ENCODE data around the gene PI4KA.

Gene PI4KA

DNA sequence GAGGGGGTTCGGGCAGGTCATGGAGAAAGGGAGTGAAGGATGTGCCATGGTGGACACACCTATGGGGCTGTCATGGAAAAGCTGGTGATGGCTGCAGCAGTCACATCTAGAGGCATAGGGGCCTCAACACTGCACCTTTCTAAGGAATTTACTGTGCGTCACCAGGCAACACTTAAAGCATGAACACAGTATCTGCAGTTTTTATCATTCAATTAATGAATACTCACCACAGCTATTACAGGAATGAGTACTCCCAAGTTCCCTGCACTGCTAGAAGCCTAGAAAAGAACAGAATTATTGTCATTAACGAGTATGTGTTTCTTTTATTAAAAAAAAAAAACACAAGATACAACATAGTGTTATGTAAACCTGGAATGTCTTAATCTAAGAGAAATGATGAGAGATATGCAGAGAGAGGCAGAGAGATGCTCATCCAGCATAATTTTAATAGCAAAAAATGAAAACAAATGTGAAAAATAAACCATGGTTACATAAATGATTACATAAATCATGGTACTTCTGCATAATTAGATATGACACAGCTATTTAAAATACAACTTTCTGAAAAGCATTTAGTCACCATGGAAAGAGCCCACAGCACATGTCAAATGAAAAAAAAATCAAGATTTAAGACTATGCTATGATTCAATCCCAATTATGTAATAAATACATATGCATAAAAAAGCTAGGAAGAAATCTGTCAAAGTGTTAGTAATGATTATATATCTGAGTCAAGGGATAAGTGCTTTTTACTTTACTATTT lies 65.5 kb downstream of the PI4KA start:
- DNase-seq (ENCODE audit: low read depth, low spot score), result no peak
- TF ChIP-seq, protein P1, sequence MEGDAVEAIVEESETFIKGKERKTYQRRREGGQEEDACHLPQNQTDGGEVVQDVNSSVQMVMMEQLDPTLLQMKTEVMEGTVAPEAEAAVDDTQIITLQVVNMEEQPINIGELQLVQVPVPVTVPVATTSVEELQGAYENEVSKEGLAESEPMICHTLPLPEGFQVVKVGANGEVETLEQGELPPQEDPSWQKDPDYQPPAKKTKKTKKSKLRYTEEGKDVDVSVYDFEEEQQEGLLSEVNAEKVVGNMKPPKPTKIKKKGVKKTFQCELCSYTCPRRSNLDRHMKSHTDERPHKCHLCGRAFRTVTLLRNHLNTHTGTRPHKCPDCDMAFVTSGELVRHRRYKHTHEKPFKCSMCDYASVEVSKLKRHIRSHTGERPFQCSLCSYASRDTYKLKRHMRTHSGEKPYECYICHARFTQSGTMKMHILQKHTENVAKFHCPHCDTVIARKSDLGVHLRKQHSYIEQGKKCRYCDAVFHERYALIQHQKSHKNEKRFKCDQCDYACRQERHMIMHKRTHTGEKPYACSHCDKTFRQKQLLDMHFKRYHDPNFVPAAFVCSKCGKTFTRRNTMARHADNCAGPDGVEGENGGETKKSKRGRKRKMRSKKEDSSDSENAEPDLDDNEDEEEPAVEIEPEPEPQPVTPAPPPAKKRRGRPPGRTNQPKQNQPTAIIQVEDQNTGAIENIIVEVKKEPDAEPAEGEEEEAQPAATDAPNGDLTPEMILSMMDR (IDR thresholded peaks at IDR 0.05; ENCODE audit: insufficient read depth, low read length, missing control alignments), result no peak
- ChIA-PET CTCF (interaction anchor here (1.0 to 4.9 kb wide), 4 partner anchors 10 to 44 kb away, joined by 3 to 57 read pairs (median 10); no protein-coding TSS in a partner anchor), POLR2A (no interaction called here)
- H3K4me3 ChIP-seq (ENCODE audit: low read depth, low read length), result no peak overlapping the region

DNA sequence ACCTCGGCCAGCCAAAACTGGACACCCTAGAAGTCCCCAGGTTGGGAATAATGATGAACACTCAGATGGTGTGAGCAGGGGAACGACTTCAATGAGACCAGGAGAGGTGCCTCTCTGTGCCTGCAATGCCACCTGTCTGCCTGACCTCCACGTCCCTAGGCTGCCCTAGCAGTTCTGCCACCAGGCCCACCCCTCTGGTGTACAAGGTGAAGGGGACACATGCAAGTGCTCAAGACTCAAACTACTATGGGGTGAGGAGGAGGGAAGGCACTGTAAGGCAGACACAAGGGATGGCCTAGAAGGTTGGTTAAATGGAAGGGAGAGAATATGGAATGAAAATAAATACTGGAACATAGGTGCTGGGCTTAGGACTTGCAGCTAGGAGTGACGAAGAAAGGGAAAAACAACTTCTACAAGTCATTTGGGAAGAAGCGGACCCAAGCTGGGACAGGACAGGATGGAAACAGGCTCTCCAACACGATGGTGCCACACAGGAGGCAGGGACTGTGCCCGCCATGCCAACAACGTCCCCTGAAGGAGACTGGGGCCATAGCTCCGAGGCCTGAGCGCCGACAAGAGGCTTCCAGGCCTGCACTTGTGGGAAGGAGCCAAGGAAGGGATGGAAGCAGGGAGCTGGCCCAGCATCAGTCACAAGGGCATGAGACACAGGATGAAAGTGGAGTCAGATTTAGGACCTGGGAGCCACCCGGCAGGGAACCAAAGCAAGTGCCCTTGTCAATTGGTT lies 66.2 kb downstream of the PI4KA start:
- CTCF ChIA-PET, result interaction anchor here (2.3 to 4.9 kb wide), 2 partner anchors 10 to 11 kb away, joined by 16 to 57 read pairs; no protein-coding TSS in a partner anchor
- POLR2A ChIA-PET, result no interaction called here
- TF ChIP-seq, protein P1 (IDR thresholded peaks at IDR 0.05; ENCODE audit: insufficient read depth, low read length, missing control alignments), result no peak
- no peak overlapping the region for H3K4me3 ChIP-seq (ENCODE audit: low read depth, low read length)
- DNase-seq (ENCODE audit: low read depth, low spot score), result no peak

DNA sequence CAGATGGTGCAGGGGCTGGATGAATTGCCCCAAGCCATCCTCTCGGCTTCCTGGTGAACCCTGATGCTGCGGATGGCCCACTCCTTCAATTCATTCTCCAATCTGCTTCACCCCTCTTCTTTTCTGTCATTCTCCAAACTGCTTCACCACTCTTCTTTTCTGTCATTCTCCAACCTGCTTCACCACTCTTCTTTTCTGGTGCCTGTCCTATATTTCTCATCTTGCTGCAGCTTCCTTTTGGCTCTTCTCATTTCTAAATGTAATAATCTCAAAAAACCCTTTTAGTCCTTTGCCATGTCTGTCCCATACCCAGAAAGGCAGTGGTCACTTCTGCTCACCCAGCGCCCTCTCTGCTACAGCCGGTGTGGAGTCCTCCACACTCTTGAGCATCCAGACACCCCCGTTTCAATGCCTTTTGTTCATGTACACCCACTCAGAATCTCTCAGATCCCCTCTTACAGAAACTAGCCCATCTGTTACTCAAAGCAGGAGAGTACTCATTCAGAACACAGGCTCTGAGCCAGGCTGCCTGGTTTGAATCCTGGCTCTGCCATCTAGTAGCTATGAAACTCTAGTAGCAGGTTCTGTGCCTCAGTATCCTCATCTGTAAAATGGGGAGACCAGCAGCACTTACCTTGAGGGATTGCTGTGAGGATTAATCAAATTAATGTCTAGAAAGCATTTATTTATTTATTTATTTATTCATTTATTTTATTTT lies 69.8 kb downstream of the PI4KA start:
- no peak overlapping the region for H3K4me3 ChIP-seq (ENCODE audit: low read depth, low read length)
- ChIA-PET POLR2A (no interaction called here), CTCF (interaction anchor here (1.5 kb wide), 1 partner anchor 12 kb away, joined by 5 read pairs; no protein-coding TSS in a partner anchor)
- no peak for DNase-seq (ENCODE audit: low read depth, low spot score)
- TF ChIP-seq, protein P1 (IDR thresholded peaks at IDR 0.05; ENCODE audit: insufficient read depth, low read length, missing control alignments), result no peak

DNA sequence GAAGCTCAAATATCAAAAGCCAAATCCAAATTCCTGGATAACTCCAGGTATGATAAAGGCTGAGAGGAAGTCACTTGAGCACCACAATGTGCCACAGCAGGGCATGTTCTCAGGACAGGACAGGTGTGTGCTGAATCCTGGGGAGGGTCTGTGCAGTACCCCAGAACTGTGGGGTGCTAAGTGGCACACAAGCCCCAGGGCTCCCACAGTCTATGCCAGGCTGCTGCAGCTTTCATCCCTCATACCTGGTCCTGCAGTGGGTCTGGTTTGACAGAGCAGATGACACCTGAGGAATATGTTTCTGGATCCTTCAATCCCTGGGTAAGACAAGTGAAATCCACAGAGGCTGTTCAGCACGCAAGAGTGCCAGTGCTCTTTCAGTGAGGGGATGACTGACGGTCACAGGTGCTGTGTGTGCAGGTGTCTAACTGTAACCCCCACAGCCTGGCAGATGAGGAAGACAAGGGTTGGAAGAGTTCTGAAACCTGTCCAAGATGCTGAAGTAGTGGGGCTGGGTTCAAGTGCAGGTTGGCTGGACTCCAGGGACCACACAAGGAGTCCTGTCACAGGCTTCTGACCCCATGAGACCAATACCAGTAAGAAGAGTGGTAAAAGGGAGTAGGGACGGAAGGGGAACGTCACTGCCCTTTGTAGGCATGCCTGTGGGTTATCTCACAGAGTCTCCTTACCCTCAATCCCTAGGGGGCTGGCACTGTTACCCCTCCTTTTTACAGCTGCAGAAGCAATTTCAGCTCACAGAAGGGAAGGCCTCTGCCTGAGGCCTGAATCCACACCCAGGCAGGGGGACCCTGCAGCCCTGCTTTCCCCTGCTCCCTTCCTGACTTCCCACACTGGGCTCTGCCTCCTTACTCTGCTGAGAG lies 70.6 kb downstream of the PI4KA start:
- ChIA-PET POLR2A (no interaction called here), CTCF (interaction anchor here (0.7 to 1.1 kb wide), 3 partner anchors 11 to 34 kb away, joined by 3 read pairs; no protein-coding TSS in a partner anchor)
- DNase-seq (ENCODE audit: low read depth, low spot score), result no peak
- TF ChIP-seq, protein P1 (IDR thresholded peaks at IDR 0.05; ENCODE audit: insufficient read depth, low read length, missing control alignments), result no peak
- H3K4me3 ChIP-seq (ENCODE audit: low read depth, low read length), result no peak overlapping the region

DNA sequence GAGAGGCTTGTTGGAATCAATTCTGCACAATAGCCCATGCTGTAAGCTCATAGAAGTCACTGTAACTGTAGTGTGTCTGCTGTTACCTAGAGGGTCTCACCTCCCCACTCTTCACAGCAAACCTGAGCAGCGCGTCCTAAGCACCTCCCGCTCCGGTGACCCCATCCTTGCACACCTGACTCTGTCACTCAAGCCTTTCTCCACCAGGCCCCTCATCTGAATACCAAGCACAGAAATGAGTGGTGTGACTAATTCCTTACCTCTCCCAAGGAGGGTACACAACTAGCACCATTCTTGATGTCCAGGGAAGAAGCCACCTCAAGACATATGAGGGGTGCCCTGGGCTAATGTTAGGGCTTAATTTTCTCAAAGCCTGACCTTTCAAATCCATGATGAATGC lies 71.4 kb downstream of the PI4KA start:
- no peak for DNase-seq (ENCODE audit: low read depth, low spot score)
- TF ChIP-seq, protein P1 (IDR thresholded peaks at IDR 0.05; ENCODE audit: insufficient read depth, low read length, missing control alignments), result no peak
- H3K4me3 ChIP-seq (ENCODE audit: low read depth, low read length), result no peak overlapping the region
- ChIA-PET POLR2A (no interaction called here), CTCF (interaction anchor here (0.7 to 2.3 kb wide), 4 partner anchors 10 to 35 kb away, joined by 3 to 5 read pairs (median 3); no protein-coding TSS in a partner anchor)
